Fibroblast of lung (primary cell): ENCODE results near the gene PSMB2.
"Not testable (repeated sequence)": the region's sequence is repeated elsewhere in the genome, so short reads cannot be mapped to it uniquely, and the experiment has no call there.

Experiments used
- EZH2 ChIP-seq: IDR thresholded peaks from 2 replicates; pipeline ENCODE4 v1.5.1; 2012; ENCODE audit warnings: low read length, control low read depth, mild to moderate bottlenecking; ENCODE audit errors: missing control alignments
- TF ChIP-seq, protein P1 (sequence below), 2 donors: IDR thresholded peaks in 1 of 2; conservative IDR thresholded peaks in 1 of 2; 1 replicate in 1 of 2; 2 replicates in 1 of 2; pipeline ENCODE4 v1.5.1; 2011 to 2012; ENCODE audit warnings: low read length in 2 of 2, control low read depth in 1 of 2, inconsistent platforms in 1 of 2, low read depth in 1 of 2, mild to moderate bottlenecking in 1 of 2

DNA sequence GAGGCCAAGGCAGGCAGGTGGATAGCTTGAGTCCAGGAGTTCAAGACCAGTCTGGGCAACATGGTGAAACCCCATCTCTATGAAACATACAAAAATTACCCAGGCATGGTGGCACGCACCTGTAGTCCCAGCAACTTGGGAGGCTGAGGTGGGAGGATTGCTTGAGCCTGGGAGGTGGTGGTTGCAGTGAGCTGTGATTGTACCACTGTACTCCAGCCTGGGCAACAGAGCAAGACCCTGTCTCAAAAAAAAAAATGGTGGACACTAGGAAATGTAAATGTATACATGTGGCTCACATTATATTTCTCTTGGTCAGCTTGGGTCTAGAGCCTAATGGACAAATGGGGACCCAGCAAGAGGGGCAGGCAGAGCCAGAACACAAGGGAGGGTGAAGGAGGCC lies 55.5 kb downstream of the PSMB2 start:
- TF ChIP-seq, protein P1, sequence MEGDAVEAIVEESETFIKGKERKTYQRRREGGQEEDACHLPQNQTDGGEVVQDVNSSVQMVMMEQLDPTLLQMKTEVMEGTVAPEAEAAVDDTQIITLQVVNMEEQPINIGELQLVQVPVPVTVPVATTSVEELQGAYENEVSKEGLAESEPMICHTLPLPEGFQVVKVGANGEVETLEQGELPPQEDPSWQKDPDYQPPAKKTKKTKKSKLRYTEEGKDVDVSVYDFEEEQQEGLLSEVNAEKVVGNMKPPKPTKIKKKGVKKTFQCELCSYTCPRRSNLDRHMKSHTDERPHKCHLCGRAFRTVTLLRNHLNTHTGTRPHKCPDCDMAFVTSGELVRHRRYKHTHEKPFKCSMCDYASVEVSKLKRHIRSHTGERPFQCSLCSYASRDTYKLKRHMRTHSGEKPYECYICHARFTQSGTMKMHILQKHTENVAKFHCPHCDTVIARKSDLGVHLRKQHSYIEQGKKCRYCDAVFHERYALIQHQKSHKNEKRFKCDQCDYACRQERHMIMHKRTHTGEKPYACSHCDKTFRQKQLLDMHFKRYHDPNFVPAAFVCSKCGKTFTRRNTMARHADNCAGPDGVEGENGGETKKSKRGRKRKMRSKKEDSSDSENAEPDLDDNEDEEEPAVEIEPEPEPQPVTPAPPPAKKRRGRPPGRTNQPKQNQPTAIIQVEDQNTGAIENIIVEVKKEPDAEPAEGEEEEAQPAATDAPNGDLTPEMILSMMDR (conservative IDR thresholded peaks at IDR 0.05 in 1 of 2, IDR thresholded peaks at IDR 0.05 in 1 of 2; ENCODE audit: low read depth in 1 of 2, low read length in 2 of 2), result not testable (repeated sequence)
- TF ChIP-seq EZH2, result not testable (repeated sequence)
